ENCODE data around the gene TALDO1. TPM values are rescaled to one million over a fixed set of nuclear protein-coding genes. Genes with fewer than 3 reads are reported as not detected.

TALDO1 gene
- total RNA-seq, 1 experiment from 2014 or later = 446 TPM

DNA sequence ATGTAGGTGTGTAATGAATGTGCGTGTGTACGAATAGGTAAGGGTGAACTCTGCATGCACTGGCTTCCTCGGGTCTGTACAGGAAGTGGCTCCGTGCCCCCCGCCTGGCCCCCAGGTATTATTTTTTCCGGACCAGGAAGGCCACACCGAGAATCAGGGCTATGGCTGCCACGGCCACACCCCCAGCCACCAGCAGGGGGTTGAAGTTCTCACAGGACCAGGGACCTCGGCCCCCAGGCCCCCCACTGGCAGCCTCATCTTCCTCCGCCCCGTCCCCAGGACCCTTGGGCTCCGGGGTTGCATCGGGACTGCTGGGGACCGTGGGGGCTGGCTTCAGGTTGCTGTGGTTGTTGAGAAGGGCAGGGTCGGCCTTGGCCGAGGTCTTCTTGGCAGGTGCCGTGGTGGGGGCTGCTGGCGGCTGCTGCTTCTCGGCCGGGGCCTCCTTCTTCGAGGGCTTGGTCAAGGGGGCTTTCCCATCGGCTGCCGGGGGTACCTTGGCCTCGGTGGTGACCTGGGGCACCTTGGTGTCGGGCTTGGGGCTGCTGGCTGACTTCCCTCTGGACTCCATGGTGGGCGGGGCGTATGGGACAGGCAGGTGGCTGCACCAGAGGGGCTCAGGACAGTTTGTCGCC lies 40.9 kb downstream of the TALDO1 start:
- H3K27me3 ChIP-seq (ENCODE audit: insufficient read depth, low read depth) = no peaks in the 10 kb centered on the region
- H3K27ac ChIP-seq = no peak overlapping the region
- H3K36me3 ChIP-seq (ENCODE audit: low read depth) = no peaks in the 10 kb centered on the region
- peaks cover 5% of the 10 kb centered on the region; the same call in 1 of the 2 replicates for H3F3A ChIP-seq (ENCODE audit: insufficient read depth, low read depth)
- no peak overlapping the region for H3K4me3 ChIP-seq
- no peak for TF ChIP-seq EZH2 (IDR thresholded peaks at IDR 0.05; ENCODE audit: low read depth)
- TF ChIP-seq, protein P1, sequence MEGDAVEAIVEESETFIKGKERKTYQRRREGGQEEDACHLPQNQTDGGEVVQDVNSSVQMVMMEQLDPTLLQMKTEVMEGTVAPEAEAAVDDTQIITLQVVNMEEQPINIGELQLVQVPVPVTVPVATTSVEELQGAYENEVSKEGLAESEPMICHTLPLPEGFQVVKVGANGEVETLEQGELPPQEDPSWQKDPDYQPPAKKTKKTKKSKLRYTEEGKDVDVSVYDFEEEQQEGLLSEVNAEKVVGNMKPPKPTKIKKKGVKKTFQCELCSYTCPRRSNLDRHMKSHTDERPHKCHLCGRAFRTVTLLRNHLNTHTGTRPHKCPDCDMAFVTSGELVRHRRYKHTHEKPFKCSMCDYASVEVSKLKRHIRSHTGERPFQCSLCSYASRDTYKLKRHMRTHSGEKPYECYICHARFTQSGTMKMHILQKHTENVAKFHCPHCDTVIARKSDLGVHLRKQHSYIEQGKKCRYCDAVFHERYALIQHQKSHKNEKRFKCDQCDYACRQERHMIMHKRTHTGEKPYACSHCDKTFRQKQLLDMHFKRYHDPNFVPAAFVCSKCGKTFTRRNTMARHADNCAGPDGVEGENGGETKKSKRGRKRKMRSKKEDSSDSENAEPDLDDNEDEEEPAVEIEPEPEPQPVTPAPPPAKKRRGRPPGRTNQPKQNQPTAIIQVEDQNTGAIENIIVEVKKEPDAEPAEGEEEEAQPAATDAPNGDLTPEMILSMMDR (conservative IDR thresholded peaks at IDR 0.05) = no peak
- H3K79me2 ChIP-seq (ENCODE audit: low read depth) = no peaks in the 10 kb centered on the region
- no peaks in the 10 kb centered on the region for H3K9me3 ChIP-seq (ENCODE audit: insufficient read depth, low read depth)
- no peak overlapping the region for H3K4me2 ChIP-seq
- DNase-seq = no peak
- no peak overlapping the region for H2AFZ ChIP-seq
- BruUV-seq (replicated peaks) = no TSS peak
- H3K4me1 ChIP-seq (replicated peaks; ENCODE audit: insufficient read depth) = no peaks in the 10 kb centered on the region
- no peaks in the 10 kb centered on the region for H3K9me2 ChIP-seq (ENCODE audit: insufficient read depth)
- intact Hi-C loops (cut with micrococcal nuclease; ENCODE audit: unreplicated experiment) = no loop called here
- ChIA-PET POLR2A (ENCODE audit: unreplicated experiment) (no interaction called here), CTCF (no interaction called here)
- no peaks in the 10 kb centered on the region for H4K20me1 ChIP-seq (ENCODE audit: insufficient read depth)

DNA sequence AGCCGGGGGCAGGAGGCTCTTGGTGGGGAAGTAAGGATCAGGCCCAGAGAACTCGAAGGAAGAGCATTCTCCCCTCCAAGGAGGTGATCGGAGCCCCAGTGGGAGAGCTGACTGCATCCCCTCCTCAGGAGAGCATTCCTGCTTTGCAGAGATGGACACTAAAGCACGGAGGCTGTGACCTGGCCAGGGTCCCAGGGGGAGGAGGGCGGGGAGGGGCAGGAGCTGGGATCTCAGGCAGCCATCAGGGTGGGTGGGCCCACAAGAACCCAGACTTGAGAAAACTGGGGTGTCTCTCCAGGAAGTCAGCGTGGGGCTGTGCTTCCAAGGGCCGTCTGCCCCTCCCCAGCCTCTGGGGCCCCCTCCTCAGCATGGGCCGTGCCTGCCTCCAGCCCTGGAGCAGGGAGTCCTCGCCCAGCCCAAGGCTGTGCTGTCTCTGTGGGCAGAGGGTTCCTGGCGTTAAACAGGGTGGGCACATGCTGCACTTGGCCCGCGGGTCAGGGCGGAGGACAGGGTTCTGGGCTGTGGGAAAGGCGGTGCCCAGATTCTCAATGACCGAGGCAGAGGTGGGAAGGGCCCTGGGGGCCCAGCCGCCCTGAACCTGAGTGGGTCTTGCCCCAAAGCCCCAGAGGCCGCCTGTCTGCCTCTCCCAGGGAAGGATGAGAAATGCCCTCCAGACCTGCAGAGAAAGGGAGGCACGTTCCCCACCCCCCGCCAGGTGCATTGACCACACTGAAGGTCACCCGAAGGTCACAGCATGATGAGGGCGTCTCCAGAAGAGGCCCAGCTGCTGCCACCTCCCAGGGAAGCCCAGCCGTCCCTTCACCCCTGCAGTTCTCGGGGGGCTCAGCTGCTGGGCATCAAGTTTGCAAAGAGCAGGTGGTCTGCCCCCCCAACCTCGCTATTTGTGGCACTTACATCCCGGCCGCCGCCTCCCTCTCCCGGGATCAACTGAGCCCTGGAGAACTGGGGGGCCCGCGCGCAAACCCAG lies 42.0 kb downstream of the TALDO1 start:
- no peaks in the 10 kb centered on the region for H3K27me3 ChIP-seq (ENCODE audit: insufficient read depth, low read depth)
- TF ChIP-seq, protein P1 (conservative IDR thresholded peaks at IDR 0.05) = no peak
- no peak for TF ChIP-seq EZH2 (IDR thresholded peaks at IDR 0.05; ENCODE audit: low read depth)
- DNase-seq = no peak
- H3K36me3 ChIP-seq (ENCODE audit: low read depth) = no peaks in the 10 kb centered on the region
- H3K4me1 ChIP-seq (replicated peaks; ENCODE audit: insufficient read depth) = no peaks in the 10 kb centered on the region
- no peak overlapping the region for H3K4me2 ChIP-seq
- H3K27ac ChIP-seq = no peak overlapping the region
- H2AFZ ChIP-seq = no peak overlapping the region
- intact Hi-C loops (cut with micrococcal nuclease; ENCODE audit: unreplicated experiment) = no loop called here
- BruUV-seq (replicated peaks) = no TSS peak
- ChIA-PET POLR2A (ENCODE audit: unreplicated experiment) (no interaction called here), CTCF (no interaction called here)
- no peaks in the 10 kb centered on the region for H3K9me3 ChIP-seq (ENCODE audit: insufficient read depth, low read depth)
- no peak overlapping the region for H3K4me3 ChIP-seq
- H3K9me2 ChIP-seq (ENCODE audit: insufficient read depth) = no peaks in the 10 kb centered on the region
- no peaks in the 10 kb centered on the region for H4K20me1 ChIP-seq (ENCODE audit: insufficient read depth)
- no peaks in the 10 kb centered on the region for H3K79me2 ChIP-seq (ENCODE audit: low read depth)
- peaks cover 5% of the 10 kb centered on the region; the same call in 1 of the 2 replicates for H3F3A ChIP-seq (ENCODE audit: insufficient read depth, low read depth)

DNA sequence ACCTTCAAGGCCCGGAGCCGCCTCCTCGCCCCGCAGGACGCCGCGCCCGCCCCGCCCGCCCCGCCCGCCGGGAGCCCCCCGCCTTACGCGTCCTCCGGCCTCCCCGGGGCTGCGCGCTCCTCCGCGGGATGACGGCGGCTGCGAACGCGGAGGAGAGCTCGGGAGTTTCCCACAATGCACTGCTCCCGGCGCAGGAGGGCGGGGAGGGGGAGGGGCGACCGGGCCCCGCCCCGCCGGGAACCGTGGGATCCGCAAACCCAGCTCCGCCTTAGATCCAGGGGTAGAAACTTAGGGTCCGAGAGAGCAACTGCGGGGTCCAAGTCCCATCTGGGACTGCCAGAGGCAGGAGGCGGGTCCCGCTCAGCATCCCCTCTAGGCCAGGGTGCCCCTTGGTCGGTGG lies 42.7 kb downstream of the TALDO1 start, which contains the start of gene CEND1:
CEND1 (minus strand) TSS at position 148 of the 400 bp plus-strand sequence. CDS start 1,514 bp downstream, outside the sequence.
- DNase-seq = no peak
- no peak for TF ChIP-seq EZH2 (IDR thresholded peaks at IDR 0.05; ENCODE audit: low read depth)
- TF ChIP-seq, protein P1 (conservative IDR thresholded peaks at IDR 0.05) = no peak
- Histone ChIP-seq H2AFZ (no peak within 1 kb of the TSS), H3K9me3 (ENCODE audit: insufficient read depth, low read depth) (no peaks in the 10 kb centered on the region), H3K79me2 (ENCODE audit: low read depth) (no peaks in the 10 kb centered on the region), H3K27ac (no peak within 1 kb of the TSS), H3K4me2 (no peak within 1 kb of the TSS), H3K9me2 (ENCODE audit: insufficient read depth) (no peaks in the 10 kb centered on the region), H4K20me1 (ENCODE audit: insufficient read depth) (no peaks in the 10 kb centered on the region), H3K36me3 (ENCODE audit: low read depth) (no peaks in the 10 kb centered on the region), H3K4me1 (replicated peaks; ENCODE audit: insufficient read depth) (no peaks in the 10 kb centered on the region), H3F3A (ENCODE audit: insufficient read depth, low read depth) (peaks cover 5% of the 10 kb centered on the region; the same call in 1 of the 2 replicates), H3K27me3 (ENCODE audit: insufficient read depth, low read depth) (no peaks in the 10 kb centered on the region), H3K4me3 (no peak within 1 kb of the TSS)
- BruUV-seq (replicated peaks) = no TSS peak
- ChIA-PET POLR2A (ENCODE audit: unreplicated experiment) (interaction anchor here (0.5 to 0.6 kb wide), 2 partner anchors 8 to 13 kb away, joined by 5 to 16 read pairs; partner anchors contain the start of gene GATD1), CTCF (no interaction called here)
- intact Hi-C loops (cut with micrococcal nuclease; ENCODE audit: unreplicated experiment) = no loop called here

All from PC-9 (cell line).